CD4-positive, CD25-positive, alpha-beta regulatory T cell (primary cell): Measurements from ENCODE around the gene CHST7. TPM values are rescaled to one million over a fixed set of nuclear protein-coding genes. Genes with fewer than 3 reads are reported as not detected.
A peak's percentile ranks its signal among the peaks of the same experiment; 100 is the strongest.

Source experiments
- ATAC-seq, 2 donors: fragments of 150-1000 bp; cut with Tn5 transposase; one replicate each; pipeline ENCODE4 v1.10.0; 2021; ENCODE audit warnings: low read depth in 2 of 2, moderate number of reproducible peaks in 2 of 2, moderate library complexity in 1 of 2
- DNase-seq, 3 donors: peaks; one replicate each; pipeline versions ENCODE4 v3.0.0 to v3.0.0-alpha.2; 2012 to 2022; ENCODE audit warnings: mixed read lengths in 1 of 3
- H3K27ac ChIP-seq: one replicate; pipeline ENCODE4 v1.7.0; 2013; ENCODE audit warnings: mild to moderate bottlenecking, low read length; ENCODE audit not compliant: insufficient read depth, poor library complexity, severe bottlenecking
- H3K27me3 ChIP-seq: one replicate; pipeline ENCODE4 v1.7.0; 2013; ENCODE audit warnings: low read length; ENCODE audit not compliant: control insufficient read depth, insufficient read depth
- H3K36me3 ChIP-seq: one replicate; pipeline ENCODE4 v1.7.0; 2013; ENCODE audit warnings: mild to moderate bottlenecking, low read length, moderate library complexity; ENCODE audit not compliant: control insufficient read depth, insufficient read depth
- H3K4me1 ChIP-seq: 2 replicates; pipeline ENCODE4 v1.7.0; 2013; ENCODE audit warnings: mild to moderate bottlenecking, low read length; ENCODE audit not compliant: insufficient read depth, control insufficient read depth, poor library complexity, severe bottlenecking
- H3K4me3 ChIP-seq: one replicate; pipeline ENCODE4 v1.7.0; 2013; ENCODE audit warnings: low read depth, mild to moderate bottlenecking, low read length, moderate library complexity
- H3K9me3 ChIP-seq, 2 experiments: 1 replicate in 1 of 2; 2 replicates in 1 of 2; pipeline ENCODE4 v1.7.0; 2013; ENCODE audit warnings: low read length in 2 of 2, mild to moderate bottlenecking in 1 of 2, moderate library complexity in 1 of 2; ENCODE audit not compliant: control insufficient read depth in 2 of 2
- H3K27ac Mint-ChIP-seq, 3 donors: one replicate each; pipeline ENCODE4 v1.8.0; 2020 to 2022; ENCODE audit warnings: mild to moderate bottlenecking in 3 of 3, mixed read lengths in 3 of 3, moderate library complexity in 2 of 3
- H3K27me3 Mint-ChIP-seq: one replicate; pipeline ENCODE4 v1.8.0; 2022; ENCODE audit warnings: mild to moderate bottlenecking, mixed read lengths
- H3K36me3 Mint-ChIP-seq: one replicate; pipeline ENCODE4 v1.8.0; 2020; ENCODE audit warnings: mixed read lengths
- H3K4me1 Mint-ChIP-seq, 4 donors: one replicate each; pipeline ENCODE4 v1.8.0; 2020 to 2022; ENCODE audit warnings: mixed read lengths in 4 of 4, mild to moderate bottlenecking in 1 of 4
- H3K4me3 Mint-ChIP-seq, 4 donors: one replicate each; pipeline ENCODE4 v1.8.0; 2020 to 2022; ENCODE audit warnings: mild to moderate bottlenecking in 4 of 4, mixed read lengths in 4 of 4, moderate library complexity in 3 of 4
- H3K9me3 Mint-ChIP-seq, 7 donors: one replicate each; pipeline ENCODE4 v1.8.0; 2020 to 2022; ENCODE audit warnings: mixed read lengths in 7 of 7, mild to moderate bottlenecking in 3 of 7, moderate library complexity in 2 of 7
- polyA plus RNA-seq, 4 donors: library from polyadenylated mRNA; unstranded; fragments of 300-500 nt; fragmentation: Illumina TruSeq; gene quantifications; one replicate each; pipeline ENCODE4 v1.2.3, GENCODE V29; 2021
- total RNA-seq: library from RNA; stranded (reverse); gene quantifications from one replicate; pipeline ENCODE4 v1.2.3, GENCODE V29; 2022

The CHST7 gene
- total and polyA plus RNA-seq, 5 donors from 2014 or later = 19.5 to 41.0 (median 35.0) TPM

DNA sequence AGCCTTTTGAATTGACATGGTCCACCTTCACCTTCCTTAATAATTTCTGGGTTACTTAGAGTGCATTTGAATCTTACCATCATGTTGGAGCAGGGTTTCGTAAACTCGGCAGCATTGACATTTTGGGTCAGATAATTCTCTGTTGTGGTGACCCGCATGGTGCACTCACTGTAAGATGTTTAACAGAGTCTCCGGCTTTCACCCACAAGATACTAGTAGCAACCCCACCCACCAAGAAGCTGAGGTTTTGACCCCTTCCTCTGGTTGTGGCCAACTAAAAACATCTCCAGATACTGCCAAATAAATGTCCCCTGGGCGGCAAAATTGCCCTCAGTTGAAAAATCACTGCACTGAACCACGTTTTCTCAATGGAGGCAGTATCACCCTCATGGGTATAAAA lies 62.7 kb downstream of the CHST7 start:
- H3K27me3 ChIP-seq = no peaks in the 10 kb centered on the region
- Mint-ChIP-seq H3K4me1 (peaks cover 8 to 22% (median 14%) of the 10 kb centered on the region in 4 donors), H3K27me3 (no peaks in the 10 kb centered on the region), H3K27ac (peak overlapping the region in 1 of 3 donors; percentile 43), H3K4me3 (peak overlapping the region in 2 of 4 donors; percentile 12 to 63), H3K36me3 (no peaks in the 10 kb centered on the region), H3K9me3 (peaks cover 0 to 2% (median 0%) of the 10 kb centered on the region in 7 donors)
- no peak for DNase-seq
- no peak for ATAC-seq
- H3K36me3 ChIP-seq = no peaks in the 10 kb centered on the region
- H3K27ac ChIP-seq = no peak overlapping the region
- H3K9me3 ChIP-seq = no peaks in the 10 kb centered on the region
- H3K4me3 ChIP-seq = peak overlapping the region; percentile 32
- H3K4me1 ChIP-seq = peaks cover 15% of the 10 kb centered on the region

DNA sequence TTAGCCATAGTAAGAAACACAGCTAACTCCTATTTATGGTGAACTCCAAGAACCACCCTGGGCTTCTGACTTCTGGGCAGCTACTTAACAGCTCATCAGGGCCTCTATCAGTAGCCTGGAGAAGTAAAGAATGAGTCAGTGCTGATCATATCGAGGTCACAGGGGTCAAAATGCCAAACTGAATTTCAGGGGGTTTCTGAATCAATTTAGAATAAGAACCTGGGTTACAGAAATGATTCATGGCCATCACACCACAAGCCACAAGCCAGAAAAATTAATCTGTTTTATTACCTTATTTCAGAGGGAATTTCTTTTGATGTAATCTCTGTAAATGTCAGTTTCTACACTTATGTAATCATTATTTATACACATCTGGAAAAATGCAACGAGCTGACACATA lies 64.4 kb downstream of the CHST7 start:
- no peaks in the 10 kb centered on the region for H3K27me3 Mint-ChIP-seq
- Histone ChIP-seq H3K27ac (no peak overlapping the region), H3K9me3 (no peaks in the 10 kb centered on the region), H3K27me3 (no peaks in the 10 kb centered on the region), H3K4me1 (peaks cover 15% of the 10 kb centered on the region), H3K36me3 (no peaks in the 10 kb centered on the region), H3K4me3 (no peak overlapping the region)
- no peak for DNase-seq
- peaks cover 13 to 29% (median 20%) of the 10 kb centered on the region in 4 donors for H3K4me1 Mint-ChIP-seq
- no peak for ATAC-seq
- peaks cover 0 to 2% (median 0%) of the 10 kb centered on the region in 7 donors for H3K9me3 Mint-ChIP-seq
- H3K36me3 Mint-ChIP-seq = no peaks in the 10 kb centered on the region
- no peak overlapping the region for H3K4me3 Mint-ChIP-seq
- H3K27ac Mint-ChIP-seq = no peak overlapping the region

DNA sequence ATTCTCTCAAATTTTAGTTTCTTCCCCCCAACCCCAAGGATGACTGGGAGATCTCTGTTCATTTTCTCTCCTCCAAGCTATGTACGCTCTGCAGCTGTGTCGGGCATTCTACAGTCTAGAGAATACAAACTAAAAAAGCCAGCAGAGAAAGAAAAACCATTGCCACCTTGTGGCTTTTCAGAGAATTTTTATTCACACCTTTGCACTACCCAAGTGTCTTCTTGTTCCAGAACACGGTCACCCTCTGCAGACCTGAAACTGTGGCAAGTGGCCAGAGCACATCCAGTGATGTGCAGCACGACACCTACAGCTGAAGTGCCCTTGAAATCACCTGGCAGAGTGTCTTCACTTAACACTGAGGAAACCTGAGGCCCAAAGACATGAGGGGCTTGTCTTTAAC lies 68.6 kb downstream of the CHST7 start:
- H3K27me3 Mint-ChIP-seq = no peaks in the 10 kb centered on the region
- DNase-seq (peak in 2 of 3 donors; percentile 51 to 60), ATAC-seq (peak; percentile 65)
- H3K36me3 ChIP-seq = peaks cover 4% of the 10 kb centered on the region
- peaks cover 5 to 11% (median 8%) of the 10 kb centered on the region in 4 donors for H3K4me1 Mint-ChIP-seq
- H3K27ac Mint-ChIP-seq = peak overlapping the region in 2 of 3 donors; percentile 5 to 51
- H3K4me3 ChIP-seq = no peak overlapping the region
- H3K27me3 ChIP-seq = no peaks in the 10 kb centered on the region
- no peaks in the 10 kb centered on the region for H3K9me3 ChIP-seq
- H3K4me3 Mint-ChIP-seq = no peak overlapping the region
- H3K4me1 ChIP-seq = no peaks in the 10 kb centered on the region
- peaks cover 0 to 2% (median 0%) of the 10 kb centered on the region in 7 donors for H3K9me3 Mint-ChIP-seq
- H3K36me3 Mint-ChIP-seq = no peaks in the 10 kb centered on the region
- H3K27ac ChIP-seq = no peak overlapping the region

- H3K36me3 ChIP-seq = peaks cover 4% of the 10 kb centered on the region
- H3K9me3 Mint-ChIP-seq = peaks cover 0 to 2% (median 0%) of the 10 kb centered on the region in 7 donors
These were observed 70.1 kb downstream of the CHST7 start for GRCh38 chrX:46643636-46644035.

GRCh38 chrX:46645614-46646013 lies 72.0 kb downstream of the CHST7 start:
- ATAC-seq (no peak), DNase-seq (no peak)
- Histone ChIP-seq H3K4me3 (no peak overlapping the region), H3K4me1 (no peaks in the 10 kb centered on the region), H3K9me3 (no peaks in the 10 kb centered on the region), H3K27ac (no peak overlapping the region), H3K36me3 (peaks cover 4% of the 10 kb centered on the region), H3K27me3 (no peaks in the 10 kb centered on the region)
- peak overlapping the region in 1 of 3 donors; percentile 70 for H3K27ac Mint-ChIP-seq
- no peaks in the 10 kb centered on the region for H3K36me3 Mint-ChIP-seq
- no peak overlapping the region for H3K4me3 Mint-ChIP-seq
- H3K27me3 Mint-ChIP-seq = no peaks in the 10 kb centered on the region
- H3K4me1 Mint-ChIP-seq = peaks cover 5 to 17% (median 6%) of the 10 kb centered on the region in 4 donors
- H3K9me3 Mint-ChIP-seq = peaks cover 0 to 2% (median 0%) of the 10 kb centered on the region in 7 donors

More at GRCh38 chrX:46643636-46644035, 70.1 kb downstream of the CHST7 start:
- H3K27ac Mint-ChIP-seq = no peak overlapping the region
- no peak for ATAC-seq
- no peaks in the 10 kb centered on the region for H3K27me3 Mint-ChIP-seq
- Histone ChIP-seq H3K27ac (no peak overlapping the region), H3K4me1 (no peaks in the 10 kb centered on the region), H3K4me3 (no peak overlapping the region), H3K27me3 (no peaks in the 10 kb centered on the region), H3K9me3 (no peaks in the 10 kb centered on the region)
- H3K4me3 Mint-ChIP-seq = peak overlapping the region in 1 of 4 donors; percentile 68
- no peak for DNase-seq
- H3K4me1 Mint-ChIP-seq = peaks cover 5 to 8% (median 6%) of the 10 kb centered on the region in 4 donors
- H3K36me3 Mint-ChIP-seq = no peaks in the 10 kb centered on the region

GRCh38 chrX:46647251-46647650 lies 73.7 kb downstream of the CHST7 start:
- H3K4me1 Mint-ChIP-seq = peaks cover under 1 to 16% (median under 1%) of the 10 kb centered on the region in 4 donors
- H3K27ac Mint-ChIP-seq = no peak overlapping the region
- Histone ChIP-seq H3K27ac (no peak overlapping the region), H3K9me3 (no peaks in the 10 kb centered on the region), H3K4me3 (no peak overlapping the region), H3K27me3 (no peaks in the 10 kb centered on the region), H3K36me3 (peaks cover 4% of the 10 kb centered on the region), H3K4me1 (no peaks in the 10 kb centered on the region)
- H3K9me3 Mint-ChIP-seq = peaks cover 0 to 2% (median 0%) of the 10 kb centered on the region in 7 donors
- no peak for DNase-seq
- no peaks in the 10 kb centered on the region for H3K27me3 Mint-ChIP-seq
- H3K36me3 Mint-ChIP-seq = no peaks in the 10 kb centered on the region
- peak overlapping the region in 1 of 4 donors; percentile 63 for H3K4me3 Mint-ChIP-seq
- ATAC-seq = no peak

Other genes starting within 250 kb of the CHST7 start
- 3.6 TPM for gene ZNF674, start 28.3 kb upstream of the CHST7 start, total RNA-seq
- 1 to 10 TPM in 3 of 4 donors, under 1 TPM in 1; 0.57 to 3.2 (median 2.4) TPM for gene ZNF674, start 28.3 kb upstream of the CHST7 start, polyA plus RNA-seq
- 6.4 TPM for gene SLC9A7, start 185.4 kb downstream of the CHST7 start, total RNA-seq
- 1 to 10 TPM; 3.6 to 5.6 (median 4.1) TPM for gene SLC9A7, start 185.4 kb downstream of the CHST7 start, polyA plus RNA-seq